ENCODE data around the gene EPN1.

The EPN1 gene

GRCh38 chr19:55680339-55681130 is 5.5 kb downstream of the EPN1 start:
- no peak for DNase-seq

DNA sequence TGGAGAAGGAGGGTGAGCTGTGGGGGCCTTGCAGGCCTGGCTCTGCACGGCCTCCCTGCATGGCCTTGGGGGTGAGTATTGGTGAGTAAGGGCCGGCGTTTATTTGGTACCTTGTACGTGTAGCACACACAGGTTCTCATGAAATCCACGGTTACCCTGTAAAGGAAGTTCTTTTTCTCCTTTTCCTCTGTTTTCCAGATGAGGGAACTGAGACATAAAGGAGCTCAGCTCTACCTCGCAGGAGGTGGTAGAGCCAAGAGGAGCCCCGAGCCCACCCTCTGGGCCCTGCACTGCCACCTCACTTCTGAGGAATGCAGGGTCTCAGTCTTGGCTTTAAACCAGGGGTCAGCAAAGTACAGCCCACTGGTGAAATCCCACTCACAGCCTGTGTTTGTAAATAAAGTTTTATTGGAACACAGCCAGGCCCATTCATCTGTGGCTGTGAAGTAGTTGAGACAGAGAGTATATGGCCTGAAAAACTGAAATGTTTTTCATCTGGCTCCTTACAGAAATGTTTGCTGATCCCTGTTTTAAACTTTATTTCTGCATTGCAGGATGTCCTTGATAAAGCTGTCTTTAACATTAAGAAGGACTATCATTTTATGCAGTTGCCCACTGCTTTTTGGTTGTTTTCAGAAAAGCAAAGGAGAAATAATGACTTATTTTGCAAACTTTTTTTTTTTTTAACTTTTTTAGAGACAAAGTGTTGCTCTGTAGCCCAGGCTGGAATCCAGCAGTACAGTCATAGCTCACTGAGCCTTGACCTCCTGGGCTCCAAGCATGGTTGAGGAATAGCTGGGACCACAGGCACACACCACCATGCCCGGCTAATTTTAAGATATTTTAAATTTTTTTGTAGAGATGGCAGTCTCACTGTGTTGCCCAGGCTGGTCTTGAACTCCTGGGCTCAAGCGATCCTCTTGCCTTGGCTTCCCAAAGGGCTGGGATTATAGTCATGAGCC is 6.4 kb downstream of the EPN1 start:
- no peak for DNase-seq

DNA sequence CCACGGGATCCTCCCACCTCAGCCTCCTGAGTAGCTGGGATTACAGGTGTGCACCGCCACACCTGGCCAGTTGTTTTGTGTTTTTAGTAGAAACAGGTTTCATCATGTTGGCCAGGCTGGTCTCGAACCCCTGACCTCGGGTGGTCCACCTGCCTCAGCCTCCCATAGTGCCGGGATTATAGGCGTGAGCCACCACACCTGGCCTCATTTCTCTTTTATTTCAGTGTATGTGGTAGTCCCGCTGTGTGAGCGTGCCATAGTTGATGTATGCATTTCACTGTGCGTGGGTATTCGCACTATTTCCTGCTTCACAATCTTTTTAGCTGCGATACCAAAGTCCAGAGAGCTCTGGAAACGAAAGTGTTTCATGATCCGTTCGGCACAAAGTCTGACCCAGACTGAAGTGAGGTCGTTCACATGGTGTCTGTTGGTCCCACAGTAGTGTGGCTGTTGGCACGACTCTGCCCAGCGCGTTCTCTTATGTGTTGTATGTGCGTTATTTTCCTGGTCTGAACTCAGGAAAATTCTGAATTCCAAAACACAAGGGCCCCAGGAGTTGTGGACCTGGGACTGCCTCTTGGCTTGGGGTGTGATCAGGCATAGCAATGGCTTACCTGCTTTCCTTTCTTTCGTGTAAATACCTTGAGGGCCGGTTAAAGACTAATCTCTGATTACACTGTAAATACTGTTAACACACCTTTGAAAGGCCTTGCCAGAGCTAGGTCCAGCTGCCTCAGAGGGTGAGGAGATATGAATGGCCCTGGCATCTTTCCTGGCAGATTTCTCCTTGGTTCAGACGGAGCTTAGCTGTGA is 8.6 kb downstream of the EPN1 start:
- no peak for DNase-seq

DNA sequence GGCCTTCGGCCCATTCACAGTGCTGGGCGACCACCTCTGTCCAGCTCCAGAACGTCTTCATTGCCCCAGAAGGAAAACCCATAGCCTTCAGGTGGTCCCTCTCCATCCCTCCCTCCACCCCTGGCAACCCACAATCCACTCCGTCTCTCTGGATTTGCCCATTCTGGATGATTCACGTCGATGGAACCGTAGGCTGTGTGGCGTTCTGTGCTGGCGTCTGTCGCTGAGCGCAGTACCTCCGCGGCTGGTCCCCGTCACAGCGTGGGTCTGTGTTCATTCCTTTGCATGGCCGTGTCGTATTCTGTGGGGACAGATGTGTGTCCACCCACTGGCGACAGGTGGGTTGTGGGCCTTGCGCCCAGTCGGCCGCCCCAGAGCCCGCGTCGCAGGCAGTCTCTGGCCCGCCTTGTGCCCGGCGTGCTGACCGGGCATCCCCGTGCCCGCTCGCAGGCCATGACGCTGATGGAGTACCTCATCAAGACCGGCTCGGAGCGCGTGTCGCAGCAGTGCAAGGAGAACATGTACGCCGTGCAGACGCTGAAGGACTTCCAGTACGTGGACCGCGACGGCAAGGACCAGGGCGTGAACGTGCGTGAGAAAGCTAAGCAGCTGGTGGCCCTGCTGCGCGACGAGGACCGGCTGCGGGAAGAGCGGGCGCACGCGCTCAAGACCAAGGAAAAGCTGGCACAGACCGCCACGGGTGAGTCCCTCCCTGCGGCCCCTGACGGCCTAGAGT is 10.1 kb downstream of the EPN1 start:
- DNase-seq, result no peak

DNA sequence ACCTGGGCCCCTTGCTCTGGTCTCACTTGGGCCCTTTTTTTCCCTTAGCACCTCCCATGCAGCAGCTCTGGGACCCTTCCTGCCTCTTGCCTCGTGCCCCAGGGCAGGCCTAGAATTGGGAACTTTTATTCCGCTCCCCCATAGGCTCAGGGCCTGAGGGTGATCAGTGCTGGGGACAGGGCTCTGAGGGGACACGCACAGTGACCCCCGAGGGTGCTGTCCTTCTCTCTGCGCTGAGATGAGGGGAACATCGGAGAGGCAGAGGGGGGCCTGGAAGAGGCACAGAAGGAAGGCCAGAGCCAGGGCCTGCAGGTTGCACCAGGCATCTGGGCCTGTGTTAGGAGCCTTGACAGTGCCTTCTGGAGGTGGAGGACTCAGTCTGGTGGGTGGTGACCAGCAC is 10.8 kb downstream of the EPN1 start:
- DNase-seq, result no peak

GRCh38 chr19:55686311-55687050 is 11.5 kb downstream of the EPN1 start:
- DNase-seq, result no peak

- DNase-seq, result no peak
Measured at GRCh38 chr19:55687281-55688201, 12.5 kb downstream of the EPN1 start.

GRCh38 chr19:55688422-55689218 is 13.6 kb downstream of the EPN1 start:
- no peak for DNase-seq

- no peak for DNase-seq
Measured at GRCh38 chr19:55689411-55690108, 14.5 kb downstream of the EPN1 start.

GRCh38 chr19:55690109-55690768 is 15.2 kb downstream of the EPN1 start:
- DNase-seq, result no peak

GRCh38 chr19:55690769-55691545 is 15.9 kb downstream of the EPN1 start:
- no peak for DNase-seq

DNA sequence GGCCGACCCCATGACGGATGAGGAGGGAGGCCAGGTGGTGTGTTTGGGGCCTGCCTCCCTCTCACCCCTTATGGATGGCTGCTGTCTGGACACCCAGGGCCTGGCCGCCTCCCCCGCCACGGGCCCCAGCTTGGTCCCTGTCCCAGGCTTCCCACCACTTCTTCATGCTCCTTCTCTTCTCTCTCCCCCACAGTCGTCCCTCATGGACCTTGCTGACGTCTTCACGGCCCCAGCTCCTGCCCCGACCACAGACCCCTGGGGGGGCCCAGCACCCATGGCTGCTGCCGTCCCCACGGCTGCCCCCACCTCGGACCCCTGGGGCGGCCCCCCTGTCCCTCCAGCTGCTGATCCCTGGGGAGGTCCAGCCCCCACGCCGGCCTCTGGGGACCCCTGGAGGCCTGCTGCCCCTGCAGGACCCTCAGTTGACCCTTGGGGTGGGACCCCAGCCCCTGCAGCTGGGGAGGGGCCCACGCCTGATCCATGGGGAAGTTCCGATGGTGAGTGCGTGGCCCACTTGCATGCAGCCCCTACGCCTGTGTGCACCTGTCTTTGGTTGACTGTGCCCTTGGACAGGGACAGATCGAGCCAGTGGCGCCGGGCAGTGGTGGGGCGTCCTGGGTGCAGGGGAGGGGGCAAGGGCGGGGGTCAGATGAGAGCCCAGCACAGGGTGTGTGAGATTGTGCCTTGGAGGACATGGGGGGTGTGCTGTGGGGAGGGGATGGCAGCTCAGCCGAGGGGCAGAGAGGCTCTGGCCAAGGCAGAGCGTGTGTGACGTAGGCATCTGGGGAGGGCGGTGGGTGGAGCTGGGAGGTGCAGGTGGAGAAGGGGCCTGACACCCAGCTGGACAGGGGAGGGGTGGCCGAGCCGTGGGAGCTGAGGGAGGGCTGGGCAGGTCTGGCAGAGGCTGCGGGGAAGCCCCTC is 16.8 kb downstream of the EPN1 start:
- DNase-seq, result no peak

GRCh38 chr19:55692681-55693081 is 17.7 kb downstream of the EPN1 start:
- DNase-seq, result no peak

GRCh38 chr19:55693336-55693974 is 18.4 kb downstream of the EPN1 start:
- DNase-seq, result no peak

GRCh38 chr19:55694241-55694655 is 19.2 kb downstream of the EPN1 start:
- no peak for DNase-seq

Measured in NCI-H526 treated with DMSO at 0.1 percent for 48 hours (cell line).